Epithelial cell of esophagus (primary cell): ENCODE data around the gene PHF13.
"Not testable (repeated sequence)": the region's sequence is repeated elsewhere in the genome, so short reads cannot be mapped to it uniquely, and the experiment has no call there.

ENCODE experiments used
- DNase-seq: peaks from one replicate; pipeline ENCODE4 v3.0.0; 2010; ENCODE audit warnings: low read depth
- H3K4me3 ChIP-seq: 2 replicates; pipeline ENCODE4 v1.5.1; 2011; ENCODE audit warnings: mild to moderate bottlenecking, low read length, control low read depth
- TF ChIP-seq, protein P1 (sequence below): IDR thresholded peaks from 2 replicates; pipeline ENCODE4 v1.5.1; 2011; ENCODE audit warnings: low read depth, mild to moderate bottlenecking, low read length, control low read depth, inconsistent platforms; ENCODE audit not compliant: insufficient read depth; ENCODE audit errors: missing control alignments

PHF13 gene

DNA sequence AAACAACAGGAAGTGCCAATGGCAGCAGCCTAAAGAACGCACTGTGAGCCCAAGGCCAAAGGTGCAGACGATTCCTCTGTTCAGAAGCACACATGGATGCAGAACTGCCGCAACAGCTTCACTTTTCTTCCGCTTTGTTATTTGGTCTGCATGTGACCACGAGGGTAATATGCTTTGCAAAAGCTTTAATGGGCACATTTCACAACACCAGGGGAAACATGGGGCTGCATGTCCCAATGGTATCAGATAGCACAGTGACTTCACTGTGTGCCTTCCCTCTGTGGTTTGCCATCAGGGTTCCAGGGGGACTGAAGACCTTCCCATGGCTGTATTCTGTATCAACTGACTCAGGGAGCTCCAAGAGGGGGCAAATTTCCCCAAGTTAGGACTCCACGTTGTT lies 39.5 kb downstream of the PHF13 start:
- TF ChIP-seq, protein P1, sequence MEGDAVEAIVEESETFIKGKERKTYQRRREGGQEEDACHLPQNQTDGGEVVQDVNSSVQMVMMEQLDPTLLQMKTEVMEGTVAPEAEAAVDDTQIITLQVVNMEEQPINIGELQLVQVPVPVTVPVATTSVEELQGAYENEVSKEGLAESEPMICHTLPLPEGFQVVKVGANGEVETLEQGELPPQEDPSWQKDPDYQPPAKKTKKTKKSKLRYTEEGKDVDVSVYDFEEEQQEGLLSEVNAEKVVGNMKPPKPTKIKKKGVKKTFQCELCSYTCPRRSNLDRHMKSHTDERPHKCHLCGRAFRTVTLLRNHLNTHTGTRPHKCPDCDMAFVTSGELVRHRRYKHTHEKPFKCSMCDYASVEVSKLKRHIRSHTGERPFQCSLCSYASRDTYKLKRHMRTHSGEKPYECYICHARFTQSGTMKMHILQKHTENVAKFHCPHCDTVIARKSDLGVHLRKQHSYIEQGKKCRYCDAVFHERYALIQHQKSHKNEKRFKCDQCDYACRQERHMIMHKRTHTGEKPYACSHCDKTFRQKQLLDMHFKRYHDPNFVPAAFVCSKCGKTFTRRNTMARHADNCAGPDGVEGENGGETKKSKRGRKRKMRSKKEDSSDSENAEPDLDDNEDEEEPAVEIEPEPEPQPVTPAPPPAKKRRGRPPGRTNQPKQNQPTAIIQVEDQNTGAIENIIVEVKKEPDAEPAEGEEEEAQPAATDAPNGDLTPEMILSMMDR = no peak
- no peak for DNase-seq
- no peak overlapping the region for H3K4me3 ChIP-seq

DNA sequence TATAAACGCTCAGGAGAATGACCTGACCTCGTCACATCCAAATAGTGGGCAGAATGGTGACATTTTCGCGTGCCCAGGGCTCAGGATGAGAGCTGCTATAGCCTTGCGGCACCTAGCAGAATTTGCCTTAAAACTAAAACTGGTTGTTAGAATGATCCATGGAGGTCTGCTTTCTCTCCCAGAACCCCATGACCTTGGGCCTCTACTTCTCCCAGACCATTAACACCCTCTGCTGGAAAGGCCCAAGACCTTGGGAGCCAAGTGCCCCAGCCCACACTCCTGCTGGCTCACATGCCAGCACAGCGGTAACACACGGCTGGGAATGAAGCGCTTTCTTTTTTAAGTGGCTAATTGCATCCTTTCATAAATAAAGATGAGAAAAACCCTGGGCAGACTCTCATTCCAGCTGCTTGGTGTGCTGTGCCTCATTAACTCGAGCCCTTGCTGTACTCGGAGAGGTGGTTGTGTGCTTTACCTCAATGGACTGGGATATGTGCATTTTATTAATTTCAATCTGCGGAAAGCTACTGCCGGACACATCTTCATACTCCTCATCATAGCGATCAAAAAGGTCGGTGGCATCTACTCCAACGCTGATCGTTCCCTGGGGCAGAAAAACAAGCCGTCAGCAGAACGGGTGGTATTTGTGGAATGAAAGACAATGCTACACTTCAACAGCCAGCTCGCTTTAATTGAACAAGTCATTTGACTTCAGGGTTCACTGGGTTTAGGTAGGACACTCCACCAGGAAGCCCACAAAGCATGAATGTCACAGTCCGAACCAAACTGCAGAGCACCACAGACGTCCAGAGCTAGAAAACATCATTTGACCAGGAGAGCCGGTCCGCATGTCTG lies 40.1 kb downstream of the PHF13 start:
- TF ChIP-seq, protein P1 = no peak
- no peak for DNase-seq
- no peak overlapping the region for H3K4me3 ChIP-seq

DNA sequence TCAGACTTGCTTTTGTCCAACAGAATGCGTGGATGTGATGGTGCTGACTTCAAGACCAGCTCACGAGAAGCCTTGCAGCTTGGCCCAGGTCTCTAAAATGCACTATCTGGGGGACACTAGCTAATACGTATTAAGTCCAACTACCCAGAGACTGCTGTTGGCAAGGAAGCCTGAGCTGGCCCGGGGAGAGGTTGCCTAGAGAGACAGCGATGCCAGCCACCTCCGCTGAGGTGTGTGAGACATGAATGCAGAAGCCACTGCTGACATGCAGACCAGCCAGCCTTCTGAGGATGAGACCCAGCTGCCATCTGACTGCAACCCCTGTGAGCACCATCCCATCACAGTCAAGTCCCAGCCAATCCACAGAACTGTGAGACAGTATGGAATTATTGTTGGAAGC lies 43.6 kb downstream of the PHF13 start:
- TF ChIP-seq, protein P1 = no peak
- H3K4me3 ChIP-seq = no peak overlapping the region
- DNase-seq = no peak

DNA sequence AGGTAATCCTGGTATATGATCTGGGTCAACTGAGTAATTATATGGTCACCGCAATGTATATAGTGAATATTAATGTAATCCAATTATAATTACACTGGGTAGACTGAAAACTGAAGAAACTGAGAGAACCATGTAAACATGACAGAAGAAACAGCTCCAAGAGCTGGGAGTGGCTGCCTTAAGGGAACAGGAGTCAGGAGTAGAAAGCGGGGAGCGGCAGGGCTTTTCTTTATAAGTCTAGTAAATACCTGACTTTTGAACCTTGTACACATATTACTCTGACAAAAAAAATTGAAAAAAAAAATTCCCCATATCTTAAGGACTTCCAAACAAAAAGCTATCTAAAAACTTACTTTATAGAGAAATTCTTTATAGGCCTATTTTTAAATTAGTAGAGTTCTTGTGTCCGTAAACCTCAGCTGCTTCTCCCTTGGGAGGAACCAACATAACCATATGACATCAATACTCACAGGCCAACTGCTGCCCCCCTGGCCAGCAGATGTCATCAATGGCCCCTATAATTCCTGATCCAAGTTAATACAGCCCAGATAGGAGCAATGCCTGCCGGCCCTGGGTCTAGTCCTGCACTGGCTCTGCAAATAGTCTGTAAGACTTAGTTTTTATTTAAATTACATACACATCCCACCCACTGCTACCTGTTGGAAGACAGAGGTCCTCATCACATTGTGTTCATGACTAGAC lies 45.0 kb downstream of the PHF13 start:
- no peak overlapping the region for H3K4me3 ChIP-seq
- no peak for DNase-seq
- TF ChIP-seq, protein P1 = no peak

DNA sequence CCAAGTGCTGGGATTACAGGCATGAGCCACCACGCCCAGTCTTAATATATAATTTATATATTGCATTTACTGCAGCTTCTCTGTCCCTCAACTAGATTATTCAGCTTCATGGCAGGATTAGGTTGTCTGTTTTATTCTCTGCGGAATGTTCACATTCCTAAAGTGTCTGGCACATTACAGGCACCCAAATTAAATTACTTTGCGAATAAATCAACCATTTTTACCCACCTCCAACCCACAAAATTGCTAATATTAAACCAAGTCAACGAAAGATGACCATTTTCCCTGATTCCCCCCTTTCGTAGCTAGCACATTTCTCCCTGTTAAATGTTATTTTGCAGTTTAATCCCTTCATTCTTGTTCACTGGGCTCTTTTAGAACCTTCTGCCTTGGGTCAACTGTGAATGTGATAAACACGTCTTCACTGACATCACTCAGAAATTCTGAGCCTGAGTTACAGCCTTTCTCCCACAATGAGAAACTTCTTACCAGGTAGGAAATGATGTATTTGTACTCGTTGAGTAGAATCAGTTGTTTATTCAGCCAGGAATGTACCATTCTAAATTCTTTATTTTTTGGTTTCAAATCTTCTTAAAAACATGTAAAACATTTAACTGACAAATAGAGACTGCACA lies 47.0 kb downstream of the PHF13 start:
- H3K4me3 ChIP-seq = no peak overlapping the region
- DNase-seq = no peak
- TF ChIP-seq, protein P1 = no peak

DNA sequence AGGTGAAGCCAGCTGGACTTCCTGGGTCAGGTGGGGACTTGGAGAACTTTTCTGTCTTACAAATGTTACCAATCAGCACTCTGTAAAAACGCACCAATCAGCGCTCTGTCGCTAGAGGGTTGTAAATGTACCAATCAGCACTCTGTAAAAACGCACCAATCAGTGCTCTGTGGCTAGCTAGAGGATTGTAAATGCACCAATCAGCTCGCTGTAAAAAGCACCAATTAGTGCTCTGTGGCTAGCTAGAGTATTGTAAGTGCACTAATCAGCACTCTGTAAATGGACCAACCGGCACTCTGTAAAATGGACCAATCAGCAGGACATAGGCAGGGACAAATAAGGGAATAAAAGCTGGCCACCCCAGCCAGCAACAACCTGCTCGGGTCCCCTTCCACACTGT lies 48.9 kb downstream of the PHF13 start:
- not testable (repeated sequence) for H3K4me3 ChIP-seq

DNA sequence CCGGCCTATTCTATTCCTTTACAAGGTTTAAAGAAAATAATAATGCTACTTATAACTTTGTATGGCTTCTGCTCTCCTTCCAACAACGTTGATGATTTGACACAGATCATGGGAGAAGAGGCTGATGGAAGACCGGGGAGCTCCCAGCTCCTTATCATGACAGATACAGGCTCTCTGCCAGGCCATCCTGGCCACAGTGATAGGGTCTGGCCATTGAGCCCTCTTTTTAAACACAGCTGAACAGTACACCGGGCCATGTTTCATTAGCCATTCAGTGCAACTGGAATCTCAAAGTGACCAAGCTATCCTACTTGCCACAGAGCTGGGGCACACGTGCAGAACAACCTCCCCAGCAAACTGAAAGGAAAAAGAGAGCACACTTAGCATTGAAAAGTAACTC lies 53.2 kb downstream of the PHF13 start:
- TF ChIP-seq, protein P1 = no peak
- no peak overlapping the region for H3K4me3 ChIP-seq
- no peak for DNase-seq

More for the DNA sequence above, 48.9 kb downstream of the PHF13 start:
- not testable (repeated sequence) for DNase-seq
